Stimulated activated naive CD8-positive, alpha-beta T cell treated with anti-CD3 and anti-CD28 coated beads, Interleukin-15, Interleukin-2, amounts not matched to agents 100 ng/mL and 50 ng/mL, for 24 hours (primary cell): ENCODE data around the gene CA11.

ENCODE experiments used
- H3K27ac Mint-ChIP-seq: one replicate; pipeline ENCODE4 v1.8.0; 2021; ENCODE audit warnings: mild to moderate bottlenecking, mixed read lengths
- H3K27me3 Mint-ChIP-seq: one replicate; pipeline ENCODE4 v1.8.0; 2021; ENCODE audit warnings: mixed read lengths
- H3K36me3 Mint-ChIP-seq: one replicate; pipeline ENCODE4 v1.8.0; 2021; ENCODE audit warnings: low read depth, mixed read lengths
- H3K4me1 Mint-ChIP-seq: one replicate; pipeline ENCODE4 v1.8.0; 2021; ENCODE audit warnings: low read depth, mixed read lengths
- H3K4me3 Mint-ChIP-seq: one replicate; pipeline ENCODE4 v1.8.0; 2021; ENCODE audit warnings: mild to moderate bottlenecking, mixed read lengths
- H3K9me3 Mint-ChIP-seq: one replicate; pipeline ENCODE4 v1.8.0; 2021; ENCODE audit warnings: mixed read lengths

CA11 gene

GRCh38 chr19:48674216-48674809 is 28.3 kb upstream of the CA11 start:
- Mint-ChIP-seq H3K36me3 (no peaks in the 10 kb centered on the region), H3K27me3 (no peaks in the 10 kb centered on the region), H3K27ac (no peak overlapping the region), H3K4me1 (peaks cover 7% of the 10 kb centered on the region), H3K4me3 (no peak overlapping the region), H3K9me3 (no peaks in the 10 kb centered on the region)

GRCh38 chr19:48673436-48674100 is 27.6 kb upstream of the CA11 start:
- Mint-ChIP-seq H3K36me3 (no peaks in the 10 kb centered on the region), H3K27me3 (no peaks in the 10 kb centered on the region), H3K9me3 (no peaks in the 10 kb centered on the region), H3K4me3 (no peak overlapping the region), H3K27ac (no peak overlapping the region), H3K4me1 (peaks cover 7% of the 10 kb centered on the region)

GRCh38 chr19:48672994-48673393 is 27.0 kb upstream of the CA11 start, which contains the start of gene NTN5:
Gene NTN5, minus strand, starts transcription at chr19:48673017. Its CDS starts 2,031 bp downstream, at chr19:48670986.
- H3K36me3 Mint-ChIP-seq: no peaks in the 10 kb centered on the region
- peaks cover 7% of the 10 kb centered on the region for H3K4me1 Mint-ChIP-seq
- H3K9me3 Mint-ChIP-seq: no peaks in the 10 kb centered on the region
- H3K27ac Mint-ChIP-seq: no peak within 1 kb of the TSS
- H3K4me3 Mint-ChIP-seq: no peak within 1 kb of the TSS
- H3K27me3 Mint-ChIP-seq: no peaks in the 10 kb centered on the region

GRCh38 chr19:48671446-48671995 is 25.5 kb upstream of the CA11 start:
- H3K27ac Mint-ChIP-seq: no peak overlapping the region

GRCh38 chr19:48670699-48671445 is 24.9 kb upstream of the CA11 start:
- Mint-ChIP-seq H3K27me3 (no peaks in the 10 kb centered on the region), H3K4me1 (peaks cover 7% of the 10 kb centered on the region), H3K36me3 (no peaks in the 10 kb centered on the region), H3K4me3 (no peak overlapping the region), H3K9me3 (no peaks in the 10 kb centered on the region), H3K27ac (no peak overlapping the region)

More at GRCh38 chr19:48671446-48671995, 25.5 kb upstream of the CA11 start:
- Mint-ChIP-seq H3K27me3 (no peaks in the 10 kb centered on the region), H3K9me3 (no peaks in the 10 kb centered on the region), H3K36me3 (no peaks in the 10 kb centered on the region), H3K4me3 (no peak overlapping the region), H3K4me1 (peaks cover 7% of the 10 kb centered on the region)

- Mint-ChIP-seq H3K4me3 (no peak overlapping the region), H3K27me3 (no peaks in the 10 kb centered on the region), H3K4me1 (peaks cover 2% of the 10 kb centered on the region), H3K36me3 (no peaks in the 10 kb centered on the region), H3K9me3 (no peaks in the 10 kb centered on the region), H3K27ac (peak overlapping the region; percentile 82)
Measured at GRCh38 chr19:48669903-48670668, 24.1 kb upstream of the CA11 start.

GRCh38 chr19:48668761-48669160 is 22.8 kb upstream of the CA11 start:
- Mint-ChIP-seq H3K27me3 (no peaks in the 10 kb centered on the region), H3K9me3 (no peaks in the 10 kb centered on the region), H3K4me3 (no peak overlapping the region), H3K27ac (peak overlapping the region; percentile 29), H3K4me1 (no peaks in the 10 kb centered on the region), H3K36me3 (no peaks in the 10 kb centered on the region)

GRCh38 chr19:48668332-48668731 is 22.3 kb upstream of the CA11 start:
- Mint-ChIP-seq H3K9me3 (no peaks in the 10 kb centered on the region), H3K4me1 (no peaks in the 10 kb centered on the region), H3K4me3 (no peak overlapping the region), H3K27ac (no peak overlapping the region), H3K27me3 (no peaks in the 10 kb centered on the region), H3K36me3 (no peaks in the 10 kb centered on the region)

- H3K4me3 Mint-ChIP-seq: no peak overlapping the region
- no peaks in the 10 kb centered on the region for H3K27me3 Mint-ChIP-seq
- H3K4me1 Mint-ChIP-seq: peaks cover 6% of the 10 kb centered on the region
- no peaks in the 10 kb centered on the region for H3K36me3 Mint-ChIP-seq
- H3K9me3 Mint-ChIP-seq: no peaks in the 10 kb centered on the region
- no peak overlapping the region for H3K27ac Mint-ChIP-seq
Measured at GRCh38 chr19:48665786-48666185, 19.8 kb upstream of the CA11 start.

GRCh38 chr19:48664476-48664875 is 18.5 kb upstream of the CA11 start:
- peaks cover 9% of the 10 kb centered on the region for H3K4me1 Mint-ChIP-seq
- no peaks in the 10 kb centered on the region for H3K36me3 Mint-ChIP-seq
- no peaks in the 10 kb centered on the region for H3K9me3 Mint-ChIP-seq
- H3K27me3 Mint-ChIP-seq: no peaks in the 10 kb centered on the region
- H3K4me3 Mint-ChIP-seq: no peak overlapping the region
- H3K27ac Mint-ChIP-seq: no peak overlapping the region

GRCh38 chr19:48663667-48664066 is 17.7 kb upstream of the CA11 start:
- no peaks in the 10 kb centered on the region for H3K27me3 Mint-ChIP-seq
- H3K36me3 Mint-ChIP-seq: no peaks in the 10 kb centered on the region
- H3K4me3 Mint-ChIP-seq: no peak overlapping the region
- H3K9me3 Mint-ChIP-seq: no peaks in the 10 kb centered on the region
- no peak overlapping the region for H3K27ac Mint-ChIP-seq
- H3K4me1 Mint-ChIP-seq: peaks cover 9% of the 10 kb centered on the region

GRCh38 chr19:48661711-48662090 is 15.7 kb upstream of the CA11 start:
- no peaks in the 10 kb centered on the region for H3K36me3 Mint-ChIP-seq
- peaks cover 11% of the 10 kb centered on the region for H3K4me1 Mint-ChIP-seq
- H3K4me3 Mint-ChIP-seq: no peak overlapping the region
- no peak overlapping the region for H3K27ac Mint-ChIP-seq
- H3K27me3 Mint-ChIP-seq: no peaks in the 10 kb centered on the region
- no peaks in the 10 kb centered on the region for H3K9me3 Mint-ChIP-seq

GRCh38 chr19:48660852-48661710 is 15.1 kb upstream of the CA11 start:
- peak overlapping the region; percentile 95 for H3K27ac Mint-ChIP-seq
- no peaks in the 10 kb centered on the region for H3K9me3 Mint-ChIP-seq
- no peaks in the 10 kb centered on the region for H3K27me3 Mint-ChIP-seq
- peaks cover 12% of the 10 kb centered on the region for H3K4me1 Mint-ChIP-seq
- no peaks in the 10 kb centered on the region for H3K36me3 Mint-ChIP-seq
- peak overlapping the region; percentile 64 for H3K4me3 Mint-ChIP-seq

GRCh38 chr19:48659768-48660167 is 13.8 kb upstream of the CA11 start:
- Mint-ChIP-seq H3K27me3 (no peaks in the 10 kb centered on the region), H3K27ac (no peak overlapping the region), H3K9me3 (no peaks in the 10 kb centered on the region), H3K4me1 (peaks cover 12% of the 10 kb centered on the region), H3K4me3 (no peak overlapping the region), H3K36me3 (no peaks in the 10 kb centered on the region)
